NCI-H1436 (cell line): ENCODE results near the gene CEACAM16.

Source experiments
- DNase-seq: peaks from one replicate; lab custom pipeline; 2025; lab: John Stamatoyannopoulos, UW

CEACAM16 gene

DNA sequence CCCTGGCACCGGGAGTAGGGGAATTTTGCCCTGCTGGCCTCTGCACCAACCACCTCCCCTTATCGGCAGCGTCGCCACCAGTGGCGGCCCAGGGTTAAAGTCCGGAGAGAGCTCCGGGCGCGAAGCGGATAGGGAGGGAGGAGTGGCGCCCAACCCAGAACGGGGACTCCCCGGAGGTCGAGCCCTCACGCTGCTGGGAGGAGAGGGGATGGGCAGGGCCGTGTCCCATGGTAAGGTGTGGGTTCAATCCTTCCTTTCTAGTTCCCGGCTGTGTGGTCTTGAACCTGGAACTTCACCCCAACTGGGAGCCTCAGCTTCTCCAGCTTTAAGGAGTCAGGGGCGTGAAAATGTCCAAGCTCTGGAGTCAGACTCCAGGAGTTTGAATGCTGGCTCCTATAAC lies 26.3 kb downstream of the CEACAM16 start:
- no peak for DNase-seq

DNA sequence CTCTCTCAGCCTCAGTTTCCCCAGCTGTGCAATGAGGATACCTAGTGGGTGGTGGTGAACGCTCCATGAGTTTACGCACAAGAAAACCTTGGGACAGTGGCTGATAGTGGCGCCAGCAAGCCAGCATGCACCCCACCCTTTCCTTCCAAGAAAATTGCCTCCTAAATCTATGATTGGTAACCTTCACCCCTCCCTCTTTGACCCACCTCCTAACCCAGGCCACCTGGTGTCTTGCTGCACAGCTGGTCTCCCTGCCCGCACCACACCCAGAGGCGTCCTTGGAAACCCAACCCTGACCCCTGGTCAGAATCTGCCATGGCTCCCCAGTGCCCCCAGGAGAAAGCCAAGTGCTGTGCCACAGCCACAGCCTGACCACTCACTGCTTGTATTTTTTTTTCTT lies 26.7 kb downstream of the CEACAM16 start:
- no peak for DNase-seq

DNA sequence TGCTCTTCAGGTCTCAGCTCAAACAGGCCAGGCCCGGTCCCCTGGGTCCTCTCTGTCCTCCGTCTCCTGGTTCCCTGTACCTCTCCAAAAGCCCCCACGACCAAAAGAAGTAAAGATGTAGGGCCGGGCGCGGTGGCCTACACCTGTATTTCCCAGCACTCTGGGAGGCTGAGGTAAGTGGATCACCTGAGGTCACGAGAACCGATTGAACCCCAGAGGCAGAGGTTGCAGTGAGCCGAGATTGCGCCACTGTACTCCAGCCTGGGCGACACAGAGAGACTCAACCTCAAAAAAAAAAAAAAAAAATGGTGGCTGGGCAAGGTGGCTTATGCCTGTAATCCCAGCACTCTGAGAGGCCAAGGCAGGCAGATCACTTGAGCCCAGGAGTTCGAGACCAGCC lies 27.5 kb downstream of the CEACAM16 start:
- DNase-seq, result no peak

DNA sequence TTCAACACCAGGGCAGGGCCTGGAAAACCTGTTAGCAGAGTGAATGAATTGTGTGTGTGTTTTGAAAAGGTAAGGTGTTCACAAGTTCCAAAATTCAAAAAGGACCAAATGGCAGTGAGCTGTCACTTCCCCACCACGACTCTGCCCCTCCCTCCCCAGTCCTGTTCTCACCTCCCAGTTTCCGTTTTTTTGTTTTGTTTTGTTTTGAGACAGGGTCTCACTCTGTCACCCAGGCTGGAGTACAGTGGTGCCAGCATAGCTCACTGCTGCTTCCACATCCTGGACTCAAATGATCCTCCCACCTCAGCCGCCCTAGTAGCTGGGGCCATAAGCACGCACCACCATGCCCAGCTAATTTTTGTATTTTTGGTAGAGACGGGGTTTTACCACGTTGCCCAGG lies 29.2 kb downstream of the CEACAM16 start:
- DNase-seq, result no peak

DNA sequence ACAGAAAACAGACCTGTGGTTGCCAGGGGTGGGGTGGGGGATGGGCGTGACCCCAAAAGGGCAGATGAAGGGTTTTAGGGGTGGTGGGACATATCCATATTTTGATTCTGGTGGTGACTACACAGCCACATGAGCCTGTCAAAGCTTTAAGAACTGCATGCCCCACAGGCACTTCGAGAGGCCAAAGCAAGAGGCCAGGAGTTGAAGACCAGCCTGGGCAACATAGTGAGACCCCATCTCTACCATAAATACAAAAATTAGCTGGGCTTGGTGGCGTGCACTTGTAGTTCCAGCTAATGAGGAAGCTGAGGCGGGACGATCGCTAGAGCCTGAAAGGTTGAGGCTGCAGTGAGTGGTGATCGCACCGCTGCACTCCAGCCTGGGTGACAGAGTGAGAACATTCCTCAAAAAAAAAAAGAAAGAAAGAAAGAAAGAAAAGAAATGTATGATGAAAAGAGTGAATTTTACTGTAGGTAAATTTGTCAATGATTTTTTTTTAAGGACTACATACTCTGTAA lies 30.6 kb downstream of the CEACAM16 start:
- DNase-seq, result no peak

DNA sequence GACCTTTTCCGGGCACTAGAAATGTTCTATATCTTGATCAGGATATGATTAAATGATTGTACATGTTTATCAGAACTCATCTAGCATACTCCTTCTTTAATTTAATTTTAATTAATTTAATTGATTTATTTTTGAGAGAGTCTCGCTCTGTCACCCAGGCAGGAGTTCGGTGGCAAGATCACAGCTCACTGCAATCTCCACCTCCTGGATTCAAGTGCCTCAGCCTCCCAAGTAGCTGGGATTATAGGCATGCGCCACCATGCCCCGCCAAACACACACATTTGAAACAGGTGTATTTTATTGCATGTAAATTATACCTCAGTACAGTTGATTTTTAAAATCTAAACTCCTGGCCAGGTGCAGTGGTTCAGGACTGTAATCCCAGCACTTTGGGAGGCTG lies 32.1 kb downstream of the CEACAM16 start:
- no peak for DNase-seq

DNA sequence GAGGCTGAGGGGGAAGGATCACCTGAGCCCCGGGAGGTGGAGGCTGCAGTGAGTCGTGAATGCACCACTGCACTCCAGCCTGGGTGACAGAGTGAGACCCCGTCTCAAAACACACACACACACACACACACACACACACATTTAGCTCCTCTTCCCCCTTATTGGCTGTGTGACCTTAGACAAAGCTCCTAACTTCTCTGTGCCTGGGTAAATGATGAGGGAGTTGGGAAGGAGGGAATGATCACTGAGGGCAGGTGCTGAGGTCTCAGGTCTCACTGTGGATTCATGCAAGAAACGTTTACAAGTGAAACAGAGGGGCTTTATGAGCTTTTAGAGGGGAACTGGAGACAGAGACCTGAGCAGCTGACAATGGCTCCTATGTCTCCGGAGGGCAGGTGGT lies 32.7 kb downstream of the CEACAM16 start:
- DNase-seq, result no peak

DNA sequence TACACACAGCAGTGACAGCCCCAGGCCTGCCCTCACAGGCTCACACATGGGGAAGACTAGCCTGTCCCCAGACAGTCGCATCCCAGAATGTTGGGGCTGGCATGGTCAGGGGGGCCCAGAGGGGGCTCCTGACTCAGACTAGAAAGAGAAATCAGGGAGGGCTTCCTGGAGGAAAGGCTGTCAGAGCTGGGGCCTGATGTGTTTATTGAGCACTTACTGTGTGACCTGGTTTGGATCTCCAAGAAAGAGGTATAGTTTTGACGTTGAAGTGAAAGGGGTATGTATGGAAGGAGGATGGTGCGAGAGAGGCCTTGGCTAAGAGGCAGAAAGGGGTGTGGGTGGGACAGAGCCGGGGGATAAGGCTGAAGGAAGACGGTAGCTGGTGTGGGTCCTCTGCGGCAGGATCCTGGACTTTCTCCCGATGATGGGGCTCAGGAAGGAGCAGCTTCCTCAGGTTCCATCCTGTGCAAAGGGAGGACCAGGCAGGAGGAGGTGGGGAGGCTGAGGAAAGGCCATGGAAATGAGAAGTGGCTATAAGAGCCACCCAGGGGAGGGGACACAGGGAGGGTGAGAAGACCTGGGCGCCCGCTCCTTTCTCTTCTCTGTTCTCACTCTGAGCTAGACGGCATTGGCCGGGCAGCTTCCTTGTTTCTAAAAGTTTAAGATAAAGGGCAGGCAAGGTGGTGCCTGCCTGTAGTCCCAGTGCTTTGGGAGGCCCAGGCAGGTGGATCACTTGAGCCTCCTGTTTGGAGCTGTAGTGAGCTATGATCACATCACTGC lies 33.5 kb downstream of the CEACAM16 start:
- DNase-seq, result no peak

DNA sequence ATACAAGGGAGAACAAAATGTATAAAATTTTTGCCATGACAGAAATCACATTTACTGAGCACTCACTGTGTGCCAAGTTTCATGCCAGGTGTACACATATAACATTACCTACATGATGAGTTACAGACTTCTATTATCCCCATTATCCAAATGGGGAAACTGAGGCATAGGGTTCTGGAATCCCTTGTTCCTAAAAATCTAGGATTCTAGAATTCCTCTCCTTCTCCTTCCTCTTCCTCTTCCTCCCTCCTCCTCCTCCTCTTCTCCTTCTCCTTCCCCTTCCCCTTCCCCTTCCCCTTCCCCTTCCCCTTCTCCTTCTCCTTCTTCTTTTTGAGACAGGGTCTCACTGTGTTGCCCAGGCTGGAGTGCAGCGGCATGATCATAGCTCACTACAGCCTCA lies 35.4 kb downstream of the CEACAM16 start:
- DNase-seq, result no peak

DNA sequence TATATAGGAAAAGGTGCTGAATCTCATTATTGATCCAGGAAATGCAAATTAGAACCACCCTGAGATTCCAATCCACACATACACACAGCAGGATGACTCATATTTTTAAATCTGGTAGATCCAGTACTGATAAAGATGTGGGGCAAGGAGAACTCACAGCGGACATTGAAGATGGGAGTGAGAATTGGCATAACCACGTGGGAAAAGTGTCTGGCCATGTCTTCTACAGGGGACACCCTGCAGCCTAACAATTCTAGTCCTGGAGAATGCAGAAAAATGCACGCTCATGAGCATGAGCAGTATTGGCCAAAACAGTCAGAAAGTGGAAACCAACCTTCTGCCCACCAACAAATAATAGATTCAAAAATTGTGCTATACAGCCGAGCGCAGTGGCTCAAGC lies 36.1 kb downstream of the CEACAM16 start:
- no peak for DNase-seq

DNA sequence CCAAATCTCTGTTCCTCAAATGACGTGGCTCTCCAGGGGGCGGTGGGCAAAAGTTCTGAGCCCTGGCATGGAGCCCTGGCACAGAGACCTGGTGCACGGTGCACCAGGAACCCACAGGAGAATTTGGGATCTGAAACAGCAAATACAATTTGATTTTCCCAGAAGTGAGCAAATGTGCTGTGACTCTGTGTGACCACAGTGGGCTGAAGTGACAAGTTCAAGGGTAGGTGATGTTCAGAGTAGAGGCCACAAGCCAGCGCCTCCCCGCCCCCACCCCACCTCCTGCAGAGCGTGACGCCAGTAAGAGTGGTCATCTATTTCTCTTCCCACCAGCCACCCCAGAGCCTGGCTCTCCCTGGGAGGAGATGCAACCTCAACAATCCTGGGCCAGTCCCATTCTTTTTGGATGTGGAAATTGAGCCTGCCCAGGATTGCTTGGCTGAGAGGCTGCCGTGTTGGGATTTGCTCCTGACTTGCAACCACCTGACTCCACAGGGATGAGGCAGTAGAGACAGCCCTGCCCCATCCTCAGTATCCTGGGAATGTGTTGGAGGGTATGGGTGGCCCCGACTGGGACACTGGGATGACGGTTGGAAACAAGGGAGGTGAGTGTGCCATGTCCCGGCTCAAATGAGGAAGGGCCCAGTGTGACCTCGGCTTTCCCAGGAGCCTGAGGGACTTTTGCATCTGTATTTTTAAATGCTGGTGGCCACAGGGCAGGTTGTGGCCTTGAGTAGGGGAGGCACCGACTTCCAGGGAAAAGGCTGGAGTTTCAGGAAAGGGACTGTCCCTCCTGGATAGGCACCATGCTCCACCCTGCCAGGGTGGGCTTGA lies 38.5 kb downstream of the CEACAM16 start:
- DNase-seq, result no peak

DNA sequence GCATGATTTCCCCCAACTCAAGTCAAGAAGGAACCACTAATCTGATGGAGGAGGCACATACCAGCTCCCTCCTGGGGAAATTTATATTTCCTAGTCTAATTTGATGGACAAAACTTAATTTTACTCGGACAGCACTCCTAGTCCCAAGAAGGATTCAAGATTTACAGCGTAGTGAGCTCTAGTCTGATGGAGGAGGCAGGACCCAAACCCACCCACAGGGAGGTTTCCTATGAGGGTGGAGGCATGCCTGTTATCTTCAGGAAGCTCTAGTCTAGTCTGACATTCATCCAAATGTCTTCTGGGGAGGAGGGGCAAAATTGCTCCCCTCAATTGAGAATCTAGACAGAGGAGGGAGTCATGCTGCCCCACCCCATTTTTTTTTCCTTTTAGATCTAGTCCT lies 39.2 kb downstream of the CEACAM16 start:
- DNase-seq, result no peak

DNA sequence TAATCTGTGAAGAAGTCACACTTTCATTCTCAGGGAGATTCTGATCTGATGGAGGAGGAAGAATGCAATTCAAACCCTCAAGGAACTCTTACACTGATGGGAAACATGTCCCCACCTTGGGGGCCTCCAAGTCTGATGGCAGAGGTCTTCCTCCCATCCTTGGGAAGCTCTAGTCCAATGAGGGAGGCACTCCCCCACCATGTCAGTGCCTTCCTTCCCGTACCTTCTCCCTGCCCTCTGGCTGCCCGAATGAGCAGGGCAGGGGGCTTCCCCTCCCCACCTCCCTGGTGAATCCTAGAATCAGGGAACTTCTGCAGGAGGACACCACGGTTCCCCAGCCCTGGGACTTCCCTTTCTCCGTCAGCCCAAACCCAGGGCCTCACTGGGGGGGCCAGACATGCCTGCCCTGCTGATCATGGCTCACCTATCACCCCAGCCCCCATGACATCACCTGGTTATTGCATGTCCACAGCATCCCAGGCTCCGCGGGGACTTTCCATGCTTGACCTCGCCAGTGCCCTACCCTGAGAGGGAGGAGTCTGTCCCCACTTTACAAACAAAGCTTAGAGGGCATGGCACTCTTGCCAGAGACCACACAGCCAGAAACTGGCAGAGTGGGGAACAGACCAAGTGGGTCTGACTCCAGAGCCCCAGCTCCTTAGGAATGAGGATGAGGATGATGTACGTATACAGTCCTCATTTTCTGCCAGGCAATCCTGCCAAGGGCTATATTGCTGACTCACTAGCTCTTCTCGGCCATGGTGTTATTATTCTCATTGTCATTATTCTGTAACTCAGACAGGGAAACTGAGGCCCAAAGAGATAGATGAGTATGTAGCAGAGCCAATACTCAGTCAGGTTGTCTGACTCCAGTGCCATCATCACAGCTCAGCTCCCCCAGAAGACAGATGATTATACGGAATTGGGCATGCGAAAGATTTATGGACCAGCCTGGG lies 39.9 kb downstream of the CEACAM16 start:
- DNase-seq, result no peak

DNA sequence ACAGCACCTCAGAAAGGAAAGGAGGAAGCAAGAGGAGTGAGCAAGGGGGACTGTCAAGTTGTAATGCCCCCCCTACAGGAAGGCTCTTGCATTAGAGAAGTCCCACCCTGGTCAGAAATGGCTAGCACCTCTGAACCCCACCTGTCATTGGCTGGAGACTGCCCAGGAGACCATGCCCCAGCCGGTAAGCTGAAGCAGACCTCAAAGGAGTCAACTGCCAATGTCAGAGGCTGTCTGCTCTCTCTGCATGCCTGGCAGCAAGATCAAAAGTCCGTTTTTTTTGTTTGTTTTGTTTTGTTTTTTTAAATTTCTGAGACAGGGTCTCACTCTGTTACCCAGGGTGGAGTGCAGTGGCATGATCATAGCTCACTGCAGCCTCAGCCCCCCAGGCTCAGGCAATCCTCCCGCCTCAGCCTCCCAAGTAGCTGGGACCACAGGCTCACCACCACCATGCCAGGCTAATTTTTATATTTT lies 41.4 kb downstream of the CEACAM16 start:
- no peak for DNase-seq

DNA sequence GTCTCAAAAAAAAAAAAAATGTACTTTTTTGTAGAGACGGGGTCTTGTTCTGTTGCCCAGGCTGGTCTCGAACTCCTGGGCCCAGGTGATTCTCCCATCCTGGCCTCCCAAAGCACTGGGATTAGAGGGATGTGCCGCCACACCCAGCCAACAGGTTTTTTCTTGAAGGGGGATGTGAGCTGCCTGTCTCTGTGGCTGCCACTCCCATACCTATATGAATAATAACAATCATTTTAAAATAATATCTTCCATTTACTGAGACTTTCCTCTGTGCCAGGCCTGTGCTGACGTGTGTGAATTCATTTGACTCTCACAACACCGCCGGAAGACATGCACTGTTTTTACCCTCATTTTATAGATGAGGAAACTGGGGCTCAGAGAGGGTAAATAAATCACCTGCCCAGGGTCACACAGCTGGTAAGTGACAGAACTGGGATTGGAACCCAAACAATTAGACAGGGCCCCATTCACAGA lies 42.3 kb downstream of the CEACAM16 start:
- no peak for DNase-seq

DNA sequence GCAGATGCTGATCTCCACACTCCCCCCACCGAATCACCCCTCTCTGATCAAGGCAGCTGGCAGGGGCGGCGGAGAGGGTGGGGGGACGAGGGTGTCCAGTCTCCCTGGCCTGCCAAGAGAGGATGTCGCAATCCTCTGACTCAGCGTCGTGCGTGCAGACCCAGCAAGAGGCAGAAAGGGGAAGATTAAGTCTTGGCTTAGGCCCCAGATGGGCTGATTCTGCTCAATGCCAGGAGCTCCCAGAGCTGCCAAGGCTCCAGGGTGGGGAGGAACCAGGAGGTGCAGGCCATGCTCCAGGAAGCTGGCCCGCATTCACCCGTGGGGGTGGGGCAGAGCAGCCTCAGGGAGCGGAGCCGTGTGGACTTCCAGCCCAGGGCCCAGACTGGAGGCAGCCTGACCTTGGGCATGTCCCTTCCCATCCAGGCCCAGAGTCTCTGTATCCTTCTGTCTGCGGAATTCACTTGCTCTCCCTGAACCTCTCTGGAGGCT lies 42.9 kb downstream of the CEACAM16 start:
- no peak for DNase-seq

DNA sequence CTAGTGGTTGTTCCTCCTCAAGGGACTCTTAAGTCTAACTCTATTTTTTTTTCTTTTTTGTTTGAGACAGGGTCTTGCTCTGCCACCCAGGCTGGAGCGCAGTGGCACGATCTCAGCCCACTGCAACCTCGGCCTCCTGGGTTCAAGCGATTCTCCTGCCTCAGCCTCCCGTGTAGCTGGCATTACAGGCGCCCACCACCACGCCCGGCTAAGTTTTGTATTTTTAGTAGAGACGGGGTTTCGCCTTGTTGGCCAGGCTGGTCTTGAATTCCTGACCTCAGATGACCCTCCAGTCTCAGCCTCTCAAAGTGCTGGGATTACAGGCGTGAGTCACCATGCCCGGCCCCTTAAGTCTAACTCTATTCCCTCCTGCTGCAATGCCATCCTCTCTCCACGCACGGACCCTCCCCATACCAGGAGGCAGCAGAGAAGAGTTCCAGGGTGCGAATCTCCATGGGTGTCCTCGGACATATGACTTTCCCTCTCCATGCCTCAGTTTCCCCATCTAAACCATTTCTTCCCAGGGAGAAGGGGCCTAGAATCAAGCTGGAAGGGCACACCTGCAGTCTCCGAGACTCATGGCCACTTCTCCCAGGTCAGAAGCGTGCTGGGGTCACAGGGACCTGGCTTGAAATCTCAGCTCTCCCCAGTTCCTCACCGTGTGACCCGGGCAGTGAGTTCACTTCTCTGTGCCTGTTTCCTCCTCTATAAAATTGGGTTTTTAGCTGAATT lies 43.5 kb downstream of the CEACAM16 start:
- DNase-seq, result no peak

DNA sequence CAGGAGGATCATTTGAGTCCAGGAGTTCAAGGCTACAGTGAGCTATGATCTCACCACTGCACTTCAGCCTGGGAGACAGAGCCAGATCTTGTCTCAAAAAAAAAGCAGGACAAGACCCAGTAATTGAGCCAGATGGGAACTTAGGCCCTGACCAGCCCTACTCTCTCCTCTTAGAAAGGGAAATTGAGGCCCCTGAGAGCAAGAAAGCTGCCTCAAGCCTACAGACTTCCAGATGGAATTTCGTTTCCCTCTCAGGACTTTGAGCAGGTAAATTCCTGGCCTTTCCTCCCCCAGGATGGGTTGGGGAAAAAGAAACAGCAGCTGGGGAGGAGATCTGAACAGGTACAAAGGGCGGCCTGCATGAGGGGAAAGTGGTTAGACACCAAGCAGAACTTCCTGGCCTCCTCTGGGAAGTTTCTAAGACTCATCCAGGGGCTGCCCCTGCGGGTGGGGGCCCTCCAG lies 46.0 kb downstream of the CEACAM16 start:
- DNase-seq, result no peak

DNA sequence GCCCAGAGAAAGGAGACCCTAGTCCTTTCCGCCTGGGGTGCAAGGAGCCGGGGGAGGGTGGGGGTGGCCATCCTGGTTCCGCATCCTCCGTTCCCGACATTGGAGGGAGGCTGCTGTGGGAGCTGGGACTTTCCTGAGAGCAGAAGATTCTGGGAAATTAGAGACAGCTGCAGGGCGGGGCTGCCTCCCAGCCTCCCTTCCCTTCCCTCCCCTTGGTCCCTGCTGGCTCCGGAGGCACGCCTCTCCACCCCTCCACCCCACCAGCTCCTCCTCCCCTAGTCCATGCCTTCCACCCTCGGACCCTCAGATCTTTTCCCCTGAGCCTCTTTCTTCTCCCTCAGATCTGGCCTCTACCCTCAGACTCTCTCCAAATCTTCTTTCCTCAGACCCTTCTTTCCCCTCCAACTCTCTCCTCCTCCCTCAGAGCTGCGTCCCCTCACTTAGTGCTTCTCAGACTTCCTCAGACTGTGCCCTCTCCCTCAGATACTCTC lies 46.4 kb downstream of the CEACAM16 start:
- DNase-seq, result no peak

DNA sequence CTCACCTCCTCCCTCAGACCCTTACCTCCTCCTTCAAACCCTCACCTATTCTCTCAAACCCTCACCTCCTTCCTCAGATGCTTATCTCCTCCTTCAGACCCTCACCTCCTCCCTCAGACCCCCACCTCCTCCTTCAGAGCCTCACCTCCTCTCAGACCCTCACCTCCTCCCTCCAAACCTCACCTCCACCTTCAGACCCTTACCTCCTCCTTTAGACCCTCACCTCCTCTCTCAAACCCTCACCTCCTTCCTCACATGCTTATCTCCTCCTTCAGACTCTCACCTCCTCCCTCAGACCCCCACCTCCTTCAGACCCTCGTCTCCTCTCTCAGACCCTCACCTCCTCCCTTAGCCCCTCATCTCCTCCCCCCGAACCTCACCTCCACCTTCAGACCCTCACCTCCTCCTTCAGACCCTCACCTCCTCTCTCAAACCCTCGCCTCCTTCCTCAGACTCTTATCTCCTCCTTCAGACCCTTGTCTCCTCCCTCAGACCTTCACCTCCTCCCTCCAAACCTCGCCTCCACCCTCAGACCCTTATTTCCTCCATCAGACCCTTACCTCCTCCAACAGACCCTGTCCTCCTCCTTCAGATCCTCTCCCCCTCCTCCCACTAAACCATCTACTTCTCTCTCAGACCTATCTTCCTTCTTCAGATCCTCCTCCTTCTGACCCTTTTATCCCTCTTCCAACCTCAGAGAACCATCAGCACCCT lies 47.1 kb downstream of the CEACAM16 start:
- DNase-seq, result no peak
